ENCODE results near the gene TDRD10. TPM values are rescaled to one million over a fixed set of nuclear protein-coding genes. Genes with fewer than 3 reads are reported as not detected.

The TDRD10 gene
- total and polyA plus RNA-seq, 2 donors (not counting 1 experiment from before 2014, with no cell fraction given), result 0.06 TPM; not detected in 1

- TF ChIP-seq EZH2 (IDR thresholded peaks at IDR 0.05; ENCODE audit: borderline replicate concordance, insufficient read depth, low read depth, low read length, poor library complexity, severe bottlenecking), result no peak
- no peak for TF ChIP-seq CTCF (IDR thresholded peaks at IDR 0.05)
- H3K27me3 Mint-ChIP-seq, result no peaks in the 10 kb centered on the region
- H3K27ac Mint-ChIP-seq, result no peak overlapping the region
- intact Hi-C loops (cut with micrococcal nuclease), result no loop called here
- no peak for DNase-seq
- ATAC-seq (ENCODE audit: low read depth), result no peak
- H4K20me1 ChIP-seq (ENCODE audit: control insufficient read depth, insufficient read depth, low read length, poor library complexity, severe bottlenecking), result no peaks in the 10 kb centered on the region
- H3K27me3 ChIP-seq (replicated peaks in 1 of 4; ENCODE audit: control extremely low read depth in 1 of 4, control insufficient read depth in 3 of 4, insufficient read depth in 4 of 4, low read length in 3 of 4), result no peaks in the 10 kb centered on the region
- no peaks in the 10 kb centered on the region for H3K9me3 Mint-ChIP-seq (ENCODE audit: insufficient read depth)
- H3K4me3 ChIP-seq (ENCODE audit: control extremely low read depth in 1 of 5, extremely low read depth in 1 of 5, insufficient read depth in 1 of 5, low read depth in 2 of 5, low read length in 4 of 5), result no peak overlapping the region
- CTCF ChIA-PET, result interaction anchor here (2.7 kb wide), 1 partner anchor 13 kb away, joined by 7 read pairs; no protein-coding TSS in a partner anchor
- no peak overlapping the region for H3K9ac ChIP-seq (ENCODE audit: low read length)
- H3K27ac ChIP-seq (ENCODE audit: low read length in 2 of 2), result no peak overlapping the region
- no peaks in the 10 kb centered on the region for H3K9me3 ChIP-seq (ENCODE audit: control extremely low read depth in 1 of 3, control insufficient read depth in 2 of 3, insufficient read depth in 1 of 3, low read length in 2 of 3)
- H3K4me2 ChIP-seq (replicated peaks; ENCODE audit: low read depth, low read length, poor library complexity, severe bottlenecking), result no peak overlapping the region
- no peak overlapping the region for H2AFZ ChIP-seq (ENCODE audit: insufficient read depth, low read depth, low read length, poor library complexity, severe bottlenecking)
- POLR2A ChIA-PET, result no interaction called here
- no peaks in the 10 kb centered on the region for H3K36me3 ChIP-seq (replicated peaks in 1 of 2; ENCODE audit: control extremely low read depth in 1 of 2, control insufficient read depth in 1 of 2, extremely low read depth in 1 of 2, insufficient read depth in 2 of 2, low read length in 1 of 2)
- H3K4me1 ChIP-seq (ENCODE audit: control insufficient read depth in 2 of 2, insufficient read depth in 2 of 2, low read length in 2 of 2), result peaks cover 0 to 5% of the 10 kb centered on the region in 2 donors
- 52% methylated on average over 2 of the region's 3 CpGs for WGBS (ENCODE audit: insufficient coverage)
- peaks cover 15% of the 10 kb centered on the region for H3K4me1 Mint-ChIP-seq
- no peak overlapping the region for H3K4me3 Mint-ChIP-seq
- no peaks in the 10 kb centered on the region for H3K79me2 ChIP-seq (ENCODE audit: control insufficient read depth, insufficient read depth, low read length)
Measured at GRCh38 chr1:154466206-154466605, 35.8 kb upstream of the TDRD10 start.

GRCh38 chr1:154466921-154467417 is 35.0 kb upstream of the TDRD10 start:
- Mint-ChIP-seq H3K27me3 (no peaks in the 10 kb centered on the region), H3K27ac (no peak overlapping the region), H3K4me1 (peaks cover 15% of the 10 kb centered on the region), H3K9me3 (ENCODE audit: insufficient read depth) (no peaks in the 10 kb centered on the region), H3K4me3 (no peak overlapping the region)
- H3K27me3 ChIP-seq (replicated peaks in 1 of 4; ENCODE audit: control extremely low read depth in 1 of 4, control insufficient read depth in 3 of 4, insufficient read depth in 4 of 4, low read length in 3 of 4), result no peaks in the 10 kb centered on the region
- no peak overlapping the region for H3K4me2 ChIP-seq (replicated peaks; ENCODE audit: low read depth, low read length, poor library complexity, severe bottlenecking)
- no peak overlapping the region for H3K27ac ChIP-seq (ENCODE audit: low read length in 2 of 2)
- H2AFZ ChIP-seq (ENCODE audit: insufficient read depth, low read depth, low read length, poor library complexity, severe bottlenecking), result no peak overlapping the region
- H3K9ac ChIP-seq (ENCODE audit: low read length), result no peak overlapping the region
- no peaks in the 10 kb centered on the region for H3K9me3 ChIP-seq (ENCODE audit: control extremely low read depth in 1 of 3, control insufficient read depth in 2 of 3, insufficient read depth in 1 of 3, low read length in 2 of 3)
- peaks cover 0 to 5% of the 10 kb centered on the region in 2 donors for H3K4me1 ChIP-seq (ENCODE audit: control insufficient read depth in 2 of 2, insufficient read depth in 2 of 2, low read length in 2 of 2)
- DNase-seq (no peak), ATAC-seq (ENCODE audit: low read depth) (no peak)
- intact Hi-C loops (cut with micrococcal nuclease), result no loop called here
- ChIA-PET CTCF (interaction anchor here (1.2 to 2.7 kb wide), 3 partner anchors 13 to 64 kb away, joined by 3 to 7 read pairs (median 6); partner anchors contain the start of gene IL6R), POLR2A (no interaction called here)
- no peaks in the 10 kb centered on the region for H3K79me2 ChIP-seq (ENCODE audit: control insufficient read depth, insufficient read depth, low read length)
- H3K4me3 ChIP-seq (ENCODE audit: control extremely low read depth in 1 of 5, extremely low read depth in 1 of 5, insufficient read depth in 1 of 5, low read depth in 2 of 5, low read length in 4 of 5), result no peak overlapping the region
- H4K20me1 ChIP-seq (ENCODE audit: control insufficient read depth, insufficient read depth, low read length, poor library complexity, severe bottlenecking), result no peaks in the 10 kb centered on the region
- WGBS (ENCODE audit: insufficient coverage), result 20% methylated on average over 1 of the region's 8 CpGs
- H3K36me3 ChIP-seq (replicated peaks in 1 of 2; ENCODE audit: control extremely low read depth in 1 of 2, control insufficient read depth in 1 of 2, extremely low read depth in 1 of 2, insufficient read depth in 2 of 2, low read length in 1 of 2), result no peaks in the 10 kb centered on the region
- TF ChIP-seq CTCF (IDR thresholded peaks at IDR 0.05) (no peak), EZH2 (IDR thresholded peaks at IDR 0.05; ENCODE audit: borderline replicate concordance, insufficient read depth, low read depth, low read length, poor library complexity, severe bottlenecking) (no peak)

Measured in B cell (primary cell).